Kidney glomerular epithelial cell (primary cell): Measurements from ENCODE around the gene FAT1.
"Not testable (repeated sequence)": the region's sequence is repeated elsewhere in the genome, so short reads cannot be mapped to it uniquely, and the experiment has no call there.

Source experiments
- DNase-seq: peaks from one replicate; lab custom pipeline; 2025; lab: John Stamatoyannopoulos, UW

Gene FAT1

GRCh38 chr4:186723292-186724057 is at the start of gene FAT1:
Gene FAT1 (minus strand): TSS chr4:186723856. CDS start chr4:186709827, 14,029 bp downstream.
- DNase-seq = no peak

GRCh38 chr4:186772936-186773487 is 49.4 kb upstream of the FAT1 start:
- DNase-seq = no peak

- DNase-seq = no peak
Observed at GRCh38 chr4:186771624-186772023, 48.0 kb upstream of the FAT1 start.

GRCh38 chr4:186770481-186771175 is 47.0 kb upstream of the FAT1 start:
- peak; percentile 79 for DNase-seq

- DNase-seq = no peak
Observed at GRCh38 chr4:186767794-186768193, 44.1 kb upstream of the FAT1 start.

- DNase-seq = no peak
Observed at GRCh38 chr4:186765673-186766546, 42.3 kb upstream of the FAT1 start.

GRCh38 chr4:186765138-186765537 is 41.5 kb upstream of the FAT1 start:
- DNase-seq = no peak

GRCh38 chr4:186764457-186764856 is 40.8 kb upstream of the FAT1 start:
- DNase-seq = no peak

GRCh38 chr4:186762865-186763264 is 39.2 kb upstream of the FAT1 start:
- no peak for DNase-seq

- DNase-seq = peak; percentile 37
Observed at GRCh38 chr4:186762361-186762760, 38.7 kb upstream of the FAT1 start.

GRCh38 chr4:186761956-186762355 is 38.3 kb upstream of the FAT1 start:
- not testable (repeated sequence) for DNase-seq

GRCh38 chr4:186761393-186761792 is 37.7 kb upstream of the FAT1 start:
- DNase-seq = no peak

- DNase-seq = peak; percentile 98
Observed at GRCh38 chr4:186760576-186760975, 36.9 kb upstream of the FAT1 start.

GRCh38 chr4:186759990-186760389 is 36.3 kb upstream of the FAT1 start:
- no peak for DNase-seq

GRCh38 chr4:186758929-186759682 is 35.5 kb upstream of the FAT1 start:
- DNase-seq = no peak

GRCh38 chr4:186757696-186758355 is 34.2 kb upstream of the FAT1 start:
- no peak for DNase-seq

GRCh38 chr4:186756550-186756949 is 32.9 kb upstream of the FAT1 start:
- DNase-seq = not testable (repeated sequence)

- peak; percentile 77 for DNase-seq
Observed at GRCh38 chr4:186755550-186756519, 32.2 kb upstream of the FAT1 start.

GRCh38 chr4:186754976-186755375 is 31.3 kb upstream of the FAT1 start:
- DNase-seq = no peak

- peak; percentile 61 for DNase-seq
Observed at GRCh38 chr4:186752325-186752724, 28.7 kb upstream of the FAT1 start.
